Hematopoietic multipotent progenitor cell treated with erythropoietin and hydrocortisone succinate and interleukin-3 and kit ligand, for 6 days (in vitro differentiated cells): ENCODE measurements around the gene RTN3.

Source experiments
- DNase-seq: peaks from one replicate; pipeline ENCODE4 v3.0.0-alpha.2; 2015

RTN3 gene

DNA sequence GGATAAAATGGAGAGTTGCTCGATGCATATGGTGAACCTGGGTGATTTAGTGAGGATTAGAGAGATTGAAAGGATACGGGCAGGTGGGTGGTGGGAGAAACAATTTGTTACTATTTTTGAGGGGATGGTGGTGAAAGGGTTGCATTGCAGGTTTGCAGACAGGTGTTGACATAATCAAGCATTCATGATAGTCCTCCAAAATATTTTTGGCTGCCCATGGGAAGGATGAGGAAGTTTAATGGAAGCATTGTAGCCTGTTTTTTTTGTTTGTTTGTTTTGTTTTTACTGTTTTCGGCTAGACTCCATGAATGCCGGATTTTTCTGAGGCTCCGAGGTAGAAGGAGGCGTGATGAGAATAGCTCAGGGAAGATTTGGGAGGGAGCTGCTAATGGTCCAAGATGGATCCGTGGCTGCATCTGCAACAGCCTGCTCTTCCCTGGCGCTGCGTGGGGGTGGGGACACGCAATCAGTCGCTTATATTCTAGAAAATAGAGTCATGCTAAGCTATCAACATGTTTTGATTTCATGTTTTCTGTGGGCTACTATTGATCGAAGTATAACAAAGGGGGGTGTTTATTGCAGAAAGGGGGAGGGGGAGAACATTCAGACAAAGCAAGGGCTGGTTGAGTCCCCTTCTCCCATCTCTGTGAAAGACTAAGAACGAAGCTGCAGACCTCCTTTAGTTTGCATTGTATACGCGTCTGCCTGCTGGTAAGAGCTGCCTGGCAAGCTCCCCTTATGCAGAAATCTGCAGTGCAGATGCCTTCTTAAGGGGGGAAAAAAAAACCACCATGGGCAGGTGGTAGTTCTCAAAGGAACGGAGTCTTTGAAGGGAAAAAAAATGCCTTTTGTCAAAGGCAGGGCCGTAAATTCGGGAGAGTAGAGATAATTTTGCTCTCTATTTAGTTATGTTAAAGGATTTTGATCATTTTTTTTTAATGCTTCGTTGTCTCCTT lies 1.0 kb downstream of the RTN3 start:
- peak; percentile 54 for DNase-seq

DNA sequence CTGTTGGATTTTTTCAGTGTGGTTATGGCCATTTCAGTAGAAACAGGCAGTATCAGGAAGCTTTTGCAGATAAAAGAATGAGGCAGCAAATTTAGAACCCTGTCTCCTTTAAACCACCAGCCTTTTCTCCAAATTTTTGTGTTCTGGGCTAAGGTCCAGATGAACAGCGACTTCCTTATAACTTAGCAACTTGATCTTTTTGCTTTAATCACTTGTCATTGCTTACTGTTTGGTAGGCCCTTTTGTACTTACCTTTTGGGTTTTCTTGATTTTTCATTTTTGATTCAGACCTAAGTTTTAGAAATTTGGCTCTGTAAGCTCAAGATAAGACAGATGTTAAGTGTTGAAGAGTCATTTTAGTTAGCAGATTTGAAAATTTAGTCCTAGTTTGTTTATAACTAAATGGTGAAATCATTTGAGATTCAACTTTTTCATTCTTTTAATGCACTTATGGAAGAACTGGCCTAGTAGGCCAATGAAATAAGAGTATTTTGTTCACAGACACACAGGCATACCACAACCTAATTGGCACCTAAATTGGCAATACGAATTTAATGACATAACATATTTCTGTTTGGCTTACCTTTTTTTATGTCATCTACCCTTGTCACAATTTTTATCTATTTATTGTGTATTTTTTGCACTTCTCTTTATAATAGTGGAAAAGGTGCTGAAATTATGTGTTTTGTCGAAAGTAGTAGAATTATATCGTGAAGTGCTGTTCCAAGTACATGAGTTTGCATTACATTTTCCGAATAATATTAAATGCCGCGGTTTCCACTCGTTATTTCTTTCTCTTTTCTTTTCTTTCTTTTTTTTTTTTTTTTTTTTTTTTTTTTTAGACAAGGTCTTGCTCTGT lies 2.1 kb downstream of the RTN3 start:
- DNase-seq = peak; percentile 82

DNA sequence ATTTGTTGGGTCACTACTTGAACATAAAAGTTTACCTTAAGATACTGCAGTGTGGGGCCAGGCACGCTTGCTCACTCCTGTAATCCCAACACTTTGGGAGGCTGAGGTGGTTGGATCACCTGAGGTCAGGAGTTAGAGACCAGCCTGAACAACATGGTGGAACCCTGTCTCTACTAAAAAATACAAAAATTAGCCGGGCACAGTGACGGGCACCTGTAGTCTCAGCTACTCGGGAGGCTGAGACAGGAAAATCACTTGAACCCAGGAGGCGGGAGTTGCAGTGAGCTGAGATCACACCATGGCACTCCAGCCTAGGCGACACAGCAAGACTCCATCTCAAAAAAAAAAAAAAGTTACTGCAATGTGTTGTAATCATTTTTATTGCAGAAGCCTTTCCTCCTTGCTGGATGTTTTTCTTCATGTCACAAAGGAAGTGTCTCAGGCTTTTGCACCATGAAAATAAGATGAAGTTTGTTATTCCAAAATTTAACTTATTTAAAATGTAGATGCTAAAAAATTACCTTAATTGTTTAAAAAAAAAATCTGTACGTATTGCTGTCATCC lies 3.9 kb downstream of the RTN3 start:
- peak; percentile 30 for DNase-seq

DNA sequence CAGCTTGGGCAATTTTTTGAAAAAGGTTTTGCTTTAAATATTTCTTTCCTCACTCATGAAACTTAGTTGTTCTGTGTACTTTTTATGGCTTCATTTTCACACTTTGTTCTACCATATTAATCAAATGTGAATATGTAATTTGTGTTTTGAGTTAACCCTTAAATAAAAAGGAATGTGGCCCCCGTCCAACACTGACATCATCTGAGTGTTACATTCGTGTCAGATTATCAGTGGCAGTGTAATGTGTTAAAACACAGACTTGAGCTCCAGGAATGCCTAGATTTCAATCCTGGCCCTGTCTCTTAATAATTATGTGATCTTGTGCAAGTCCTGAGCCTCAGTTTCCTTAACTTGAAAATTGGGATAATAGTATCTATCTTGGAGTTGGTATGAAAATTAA lies 5.6 kb downstream of the RTN3 start:
- DNase-seq = no peak

DNA sequence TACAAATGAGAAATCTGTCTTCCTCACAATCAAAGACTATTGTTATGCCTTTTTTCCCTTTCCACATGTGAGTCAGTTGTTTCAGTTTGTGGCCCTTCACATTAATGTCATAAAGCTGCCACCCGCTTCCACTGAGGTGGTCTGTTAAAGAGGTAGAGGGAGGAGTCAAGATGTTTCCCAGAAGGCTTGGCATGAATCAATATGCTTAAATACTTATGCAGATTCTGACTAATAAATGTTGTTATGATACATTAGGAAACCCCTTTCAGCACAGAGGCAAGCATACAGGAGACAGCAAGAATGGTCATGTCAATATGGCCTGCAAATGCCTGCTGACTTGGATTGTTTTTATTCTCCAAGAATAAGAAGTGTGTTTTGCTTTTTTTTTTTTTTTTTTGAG lies 6.5 kb downstream of the RTN3 start:
- DNase-seq = no peak

DNA sequence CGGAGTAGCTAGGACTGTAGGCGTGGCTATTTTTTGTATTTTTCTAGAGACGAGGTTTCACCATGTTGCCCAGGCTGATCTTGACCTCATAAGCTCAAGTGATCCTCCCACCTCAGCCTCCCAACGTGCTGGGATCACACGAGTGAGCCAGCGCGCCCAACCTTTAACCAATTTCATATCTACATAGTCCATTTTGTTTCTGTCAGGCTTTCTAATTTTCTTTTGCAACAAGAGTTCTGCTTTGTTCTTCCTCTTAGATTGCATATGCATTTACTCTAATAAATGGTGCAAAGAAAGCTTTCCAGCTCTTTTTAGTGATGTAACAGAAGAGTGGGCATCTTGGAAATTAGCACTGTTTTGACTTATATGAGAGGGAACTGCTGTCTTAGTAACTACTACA lies 13.3 kb downstream of the RTN3 start:
- no peak for DNase-seq

DNA sequence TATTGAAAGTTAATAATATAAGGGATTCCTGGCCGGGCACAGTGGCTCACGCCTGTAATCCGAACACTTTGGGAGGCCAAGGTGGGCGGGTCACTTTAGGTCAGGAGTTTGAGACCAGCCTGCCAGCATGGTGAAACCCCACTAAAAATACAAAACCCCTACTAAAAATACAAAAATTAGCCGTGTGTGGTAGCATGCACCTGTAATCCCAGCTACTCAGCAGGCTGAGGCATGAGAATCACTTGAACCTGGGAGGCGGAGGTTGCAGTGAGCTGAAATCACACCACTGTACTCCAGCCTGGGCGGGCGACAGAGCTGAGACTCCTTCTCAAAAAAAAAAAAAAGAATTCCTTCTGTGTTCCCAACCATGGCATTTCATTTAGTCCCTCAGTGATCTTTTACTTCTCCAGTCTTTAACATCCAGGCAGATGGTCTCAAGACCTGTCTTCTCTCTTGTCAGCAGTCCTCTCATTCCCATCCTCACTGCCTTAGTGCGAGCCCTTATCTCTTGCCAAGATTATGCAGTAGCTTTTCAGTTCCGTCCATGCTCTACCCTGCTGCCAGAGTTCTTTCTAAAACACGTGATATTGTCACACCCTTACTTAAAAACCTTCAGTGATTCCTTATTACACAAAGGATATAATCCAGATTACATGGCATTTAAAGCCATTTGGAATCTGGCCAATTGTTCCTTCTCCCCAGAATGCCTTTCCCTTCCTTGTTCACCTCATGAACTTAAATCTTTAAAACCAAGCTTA lies 17.9 kb downstream of the RTN3 start:
- peak; percentile 36 for DNase-seq

DNA sequence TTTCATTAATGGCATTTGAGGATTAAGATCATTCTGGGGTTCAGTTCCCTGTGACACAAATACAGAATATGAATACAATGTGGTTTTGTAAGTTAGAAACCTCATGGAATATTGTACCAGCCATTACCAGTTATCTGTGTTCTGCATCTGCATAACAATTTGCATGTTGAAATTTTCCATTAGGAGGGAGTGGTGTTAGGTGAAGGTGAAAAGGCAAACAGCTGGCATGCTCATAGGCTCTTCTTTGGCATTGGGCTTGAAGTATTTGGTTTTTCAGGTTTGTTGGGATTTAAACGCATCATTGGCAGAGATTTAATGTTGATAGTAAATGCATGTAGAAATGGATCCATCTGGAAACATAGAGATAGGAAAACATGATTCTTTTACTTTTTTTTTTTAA lies 18.6 kb downstream of the RTN3 start:
- peak; percentile 22 for DNase-seq

DNA sequence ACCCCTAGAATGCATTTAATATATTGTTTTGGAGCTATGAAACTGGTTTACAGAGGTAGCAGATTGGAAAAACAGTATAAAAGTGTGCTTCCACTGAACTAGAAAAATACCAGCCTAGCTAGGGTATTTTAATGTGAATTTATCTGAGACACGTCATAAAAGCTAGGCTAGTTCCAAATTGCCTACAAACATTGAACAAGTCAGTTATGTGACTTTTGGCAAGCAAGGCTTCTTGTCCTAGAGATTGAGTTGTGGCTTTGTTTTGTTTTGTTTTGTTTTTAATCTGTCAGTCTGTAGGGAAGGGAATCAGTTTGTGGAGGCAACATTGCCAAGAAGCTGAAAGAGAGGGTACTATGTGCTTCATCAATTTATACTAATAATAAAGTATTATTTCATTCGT lies 24.2 kb downstream of the RTN3 start:
- no peak for DNase-seq

DNA sequence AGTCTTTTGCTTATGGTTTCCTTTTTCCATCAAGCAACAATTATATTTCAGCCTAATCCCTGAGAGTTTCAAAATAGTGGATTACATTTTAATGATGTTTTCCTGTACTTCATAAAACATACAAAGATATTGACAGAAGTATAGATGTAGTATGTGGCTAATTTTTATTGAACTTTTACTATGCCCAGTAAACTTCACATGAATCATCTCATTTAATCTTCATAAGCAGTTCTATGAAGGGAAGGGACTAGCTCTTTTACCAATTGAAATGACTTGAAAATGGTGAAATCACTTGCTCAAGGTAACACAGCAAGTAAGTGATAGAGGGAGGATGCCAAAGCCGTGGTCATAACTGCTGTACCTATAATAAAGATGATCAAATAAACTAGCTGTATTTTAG lies 27.5 kb downstream of the RTN3 start:
- DNase-seq = no peak

DNA sequence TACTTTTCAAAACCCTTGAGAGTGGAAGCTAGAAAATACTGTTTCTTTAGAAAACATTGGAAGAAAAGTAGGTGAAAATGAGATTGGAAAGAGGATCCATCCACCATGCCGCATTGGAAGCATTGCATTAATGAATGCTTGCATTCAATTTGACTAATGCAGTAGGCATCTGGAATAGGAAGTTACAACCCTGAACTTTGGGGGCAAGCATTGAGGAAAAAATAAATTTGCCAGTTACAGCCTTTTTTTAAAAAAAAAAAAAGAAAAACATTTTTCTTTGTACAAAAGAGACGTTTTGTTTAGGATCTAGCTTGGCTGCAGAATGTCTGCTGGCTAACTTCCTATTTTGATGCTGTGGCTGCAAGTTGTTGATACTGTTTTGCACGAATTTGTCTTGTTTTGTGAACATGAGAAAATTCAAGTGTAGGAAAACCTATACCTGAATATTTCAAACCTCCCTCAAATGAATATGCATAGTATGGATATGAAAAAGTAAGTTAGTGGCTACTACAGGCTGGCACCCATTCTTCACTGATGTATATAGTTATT lies 28.1 kb downstream of the RTN3 start:
- peak; percentile 24 for DNase-seq

DNA sequence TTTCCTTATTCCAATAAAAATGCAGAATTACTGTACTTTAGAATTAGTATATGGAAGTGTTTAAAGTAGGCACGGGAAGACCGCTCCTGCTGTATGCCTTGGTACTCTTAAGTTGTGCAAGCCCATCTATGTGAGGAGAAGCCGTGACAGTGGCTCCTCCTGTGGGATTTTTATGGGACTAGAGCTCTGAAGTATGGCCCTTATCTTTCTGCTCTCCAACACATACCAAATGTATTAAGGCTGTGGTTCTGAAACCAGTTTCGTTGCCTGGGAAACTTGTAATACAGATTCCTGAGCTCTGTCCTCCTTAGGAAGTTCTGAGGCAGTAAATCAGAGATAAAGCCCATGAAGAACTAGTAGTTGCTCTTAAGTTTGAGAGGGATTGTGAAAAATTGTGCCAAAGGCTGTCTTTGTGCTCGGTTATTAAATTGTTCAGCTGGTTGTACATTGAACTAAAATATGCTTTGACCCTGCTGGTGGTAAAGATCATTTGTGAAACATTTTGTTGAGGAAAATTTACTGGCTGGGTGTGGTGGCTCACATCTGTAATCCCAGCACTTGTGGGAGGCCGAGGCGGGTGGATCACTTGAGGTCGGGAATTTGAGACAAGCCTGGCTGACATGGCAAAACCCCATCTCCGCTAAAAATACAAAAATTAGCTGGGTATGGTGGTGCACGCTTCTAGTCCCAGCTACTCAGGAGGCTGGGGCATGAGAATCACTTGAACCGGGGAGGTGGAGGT lies 29.3 kb downstream of the RTN3 start:
- peak; percentile 25 for DNase-seq

DNA sequence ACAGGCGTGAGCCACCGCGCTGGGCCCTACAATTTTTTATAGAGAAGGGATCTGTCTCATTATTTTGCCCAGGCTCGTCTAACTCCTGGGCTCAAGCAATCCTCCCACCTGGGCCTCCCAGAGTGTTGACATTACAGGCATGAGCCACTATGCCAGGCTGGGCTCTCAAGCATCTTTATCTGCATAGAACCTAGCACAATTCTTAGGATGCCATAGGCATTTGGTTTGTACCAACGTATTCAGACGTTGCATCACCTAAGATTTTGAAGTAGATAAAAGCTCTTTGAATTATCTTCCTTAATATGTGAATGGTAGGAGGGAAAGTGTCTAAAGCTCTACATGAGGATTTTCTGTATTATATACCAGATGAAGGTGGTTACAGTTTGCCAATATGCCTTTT lies 30.5 kb downstream of the RTN3 start:
- DNase-seq = peak; percentile 46

DNA sequence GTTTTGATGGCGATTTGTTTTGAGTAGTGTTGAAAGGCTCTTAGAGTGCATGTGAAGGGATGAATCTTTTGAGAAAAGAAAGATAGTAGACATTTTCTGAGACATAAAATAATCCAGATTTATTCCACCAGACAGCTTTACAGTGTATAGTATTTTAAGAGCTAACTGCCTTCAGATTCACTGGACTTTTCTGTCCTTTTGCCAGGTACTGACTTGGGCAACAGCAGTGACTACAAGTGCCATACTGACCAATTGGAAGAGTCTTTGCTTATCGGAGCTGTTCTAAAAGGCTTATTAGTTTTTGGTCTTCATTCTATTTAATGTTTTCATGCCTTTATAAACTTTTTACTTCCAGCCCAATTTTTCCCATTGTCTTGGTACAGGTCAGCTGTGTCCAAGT lies 32.5 kb downstream of the RTN3 start:
- DNase-seq = no peak

DNA sequence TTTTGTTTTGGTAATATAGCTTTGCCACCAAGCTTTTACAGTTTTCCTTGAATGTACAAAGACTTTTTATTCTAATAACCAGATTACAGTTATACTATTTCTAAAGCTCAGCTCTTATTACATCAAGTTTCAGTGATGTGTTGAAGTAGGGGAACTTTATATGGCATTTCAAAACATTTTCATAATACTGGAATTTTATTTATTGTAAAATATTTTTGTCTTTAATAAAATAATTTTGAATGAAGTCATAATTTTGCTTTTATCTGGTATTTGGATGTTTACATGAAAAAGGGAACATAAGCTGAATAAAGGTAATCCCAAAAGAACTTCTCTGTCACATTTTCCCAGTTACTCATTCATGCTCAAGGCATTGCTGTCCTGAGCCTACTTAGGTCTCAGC lies 34.7 kb downstream of the RTN3 start:
- DNase-seq = no peak

DNA sequence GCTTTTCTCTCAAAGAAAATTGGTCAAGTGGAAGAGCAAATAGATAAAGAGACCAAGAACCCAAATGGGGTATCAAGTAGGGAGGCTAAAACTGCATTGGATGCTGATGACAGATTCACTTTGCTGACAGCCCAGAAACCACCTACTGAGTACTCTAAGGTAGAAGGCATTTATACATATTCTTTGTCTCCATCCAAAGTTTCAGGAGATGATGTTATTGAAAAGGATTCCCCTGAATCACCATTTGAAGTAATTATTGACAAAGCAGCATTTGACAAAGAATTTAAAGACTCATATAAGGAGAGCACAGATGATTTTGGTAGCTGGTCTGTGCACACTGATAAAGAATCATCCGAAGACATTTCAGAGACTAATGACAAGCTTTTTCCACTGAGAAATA lies 37.7 kb downstream of the RTN3 start:
- no peak for DNase-seq

DNA sequence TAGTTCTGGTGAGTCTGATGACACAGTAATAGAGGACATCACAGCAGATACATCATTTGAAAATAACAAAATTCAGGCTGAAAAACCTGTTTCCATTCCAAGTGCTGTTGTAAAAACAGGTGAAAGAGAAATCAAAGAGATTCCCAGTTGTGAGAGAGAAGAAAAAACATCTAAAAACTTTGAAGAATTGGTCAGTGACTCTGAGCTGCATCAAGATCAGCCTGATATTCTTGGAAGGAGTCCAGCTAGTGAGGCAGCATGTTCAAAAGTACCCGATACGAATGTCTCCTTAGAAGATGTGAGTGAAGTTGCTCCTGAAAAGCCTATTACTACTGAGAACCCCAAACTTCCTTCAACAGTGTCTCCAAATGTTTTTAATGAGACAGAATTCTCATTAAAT lies 38.7 kb downstream of the RTN3 start:
- peak; percentile 59 for DNase-seq

DNA sequence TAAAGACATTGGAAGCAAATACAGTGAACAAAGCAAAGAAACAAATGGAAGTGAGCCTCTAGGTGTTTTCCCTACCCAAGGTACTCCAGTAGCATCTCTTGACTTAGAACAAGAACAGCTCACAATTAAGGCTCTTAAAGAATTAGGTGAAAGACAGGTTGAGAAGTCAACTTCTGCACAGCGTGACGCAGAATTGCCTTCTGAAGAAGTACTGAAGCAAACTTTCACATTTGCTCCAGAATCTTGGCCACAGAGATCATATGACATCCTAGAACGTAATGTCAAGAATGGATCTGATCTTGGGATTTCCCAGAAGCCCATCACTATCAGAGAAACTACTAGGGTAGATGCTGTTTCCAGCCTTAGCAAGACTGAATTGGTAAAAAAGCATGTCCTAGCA lies 39.3 kb downstream of the RTN3 start:
- DNase-seq = no peak

DNA sequence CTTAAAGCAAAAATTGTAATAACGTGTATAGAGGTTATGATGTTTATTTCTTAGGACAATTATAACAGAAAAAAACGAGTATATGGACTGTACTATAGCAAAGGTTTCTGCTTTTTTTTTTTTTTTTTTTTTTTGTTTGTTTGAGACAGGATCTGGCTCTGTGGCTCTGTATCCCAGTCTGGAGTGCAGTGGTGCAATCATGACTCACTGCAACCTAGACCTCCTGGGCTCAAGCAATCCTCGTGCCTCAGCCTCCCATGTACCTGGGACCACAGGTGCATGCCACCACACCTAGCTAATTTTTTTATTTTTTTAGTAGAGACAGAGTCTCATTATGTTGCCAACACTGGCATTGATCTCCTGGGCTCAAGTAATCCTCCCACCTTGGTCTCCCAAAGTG lies 48.0 kb downstream of the RTN3 start:
- no peak for DNase-seq

DNA sequence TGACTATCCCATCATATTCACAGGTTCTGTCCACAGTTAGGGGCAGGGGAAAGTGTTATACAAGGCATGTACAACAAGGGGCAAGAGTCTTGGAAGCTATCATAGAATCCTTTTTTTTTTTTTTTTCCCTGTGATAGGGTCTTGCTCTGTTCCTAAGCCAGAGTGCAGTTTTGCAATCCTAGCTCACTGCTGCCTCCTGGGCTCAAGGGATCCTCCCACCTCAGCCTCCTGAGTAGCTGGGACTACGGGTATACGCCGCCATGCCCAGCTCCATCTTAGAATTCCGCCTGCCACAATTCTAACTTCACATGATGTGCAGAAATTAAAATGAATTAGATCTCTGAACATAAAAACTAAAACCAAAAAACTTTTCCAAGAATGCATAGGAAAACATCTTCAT lies 55.6 kb downstream of the RTN3 start:
- DNase-seq = no peak

DNA sequence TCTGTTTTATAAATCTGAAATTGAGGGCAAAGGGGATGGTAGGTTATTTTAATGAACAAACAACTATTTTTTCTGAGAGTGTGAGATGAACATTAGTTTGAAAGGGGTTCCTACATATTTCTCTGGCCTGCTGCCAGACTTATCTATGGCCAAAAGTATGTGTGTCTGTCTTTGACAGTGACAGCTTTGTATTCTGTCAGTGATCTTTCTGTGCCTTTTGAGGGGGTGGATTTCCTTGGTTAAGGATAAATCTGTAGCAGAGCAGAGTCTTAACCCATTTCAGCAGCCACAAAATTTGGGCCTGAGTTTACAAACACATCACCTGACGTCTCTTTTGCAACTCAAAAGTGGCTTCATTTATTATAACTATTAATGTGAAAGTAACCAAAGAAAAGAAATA lies 56.4 kb downstream of the RTN3 start:
- peak; percentile 69 for DNase-seq
